Tibial nerve (tissue), 4 donors: ENCODE data around the gene CCDC186. TPM values are rescaled to one million over a fixed set of nuclear protein-coding genes. Genes with fewer than 3 reads are reported as not detected.

Experiments used
- DNase-seq, 2 donors: peaks; one replicate each; pipeline ENCODE4 v3.0.0-alpha.2; 2019; ENCODE audit warnings: low spot score in 2 of 2
- H3K27ac ChIP-seq, 4 donors: fragments of 200-600 bp; sonication (generic) in 3 of 4; one replicate each; pipeline ENCODE4 v1.5.1; 2017 to 2019; ENCODE audit warnings: mild to moderate bottlenecking in 1 of 4
- H3K27me3 ChIP-seq, 2 donors: fragments of 200-600 bp; sonication (generic) in 1 of 2; one replicate each; pipeline versions ENCODE4 v1.5.1 to v1.6.0; 2017 to 2019
- H3K36me3 ChIP-seq, 3 donors: fragments of 200-600 bp; sonication (generic); one replicate each; pipeline ENCODE4 v1.5.1; 2018 to 2019
- H3K4me1 ChIP-seq, 4 donors: fragments of 200-600 bp; sonication (generic) in 3 of 4; one replicate each; pipeline ENCODE4 v1.5.1; 2017 to 2019
- H3K4me3 ChIP-seq, 4 donors: fragments of 200-600 bp; sonication (generic) in 3 of 4; one replicate each; pipeline ENCODE4 v1.5.1; 2017 to 2019; ENCODE audit warnings: mild to moderate bottlenecking in 1 of 4, moderate library complexity in 1 of 4
- H3K9me3 ChIP-seq, 4 donors: fragments of 200-600 bp; sonication (generic) in 3 of 4; one replicate each; pipeline ENCODE4 v1.5.1; 2017 to 2019
- CTCF ChIP-seq, 5 experiments: fragments of 200-600 bp in 3 of 5; fragments of 450-650 bp in 2 of 5; sonication (generic) in 3 of 5; IDR thresholded peaks; one replicate each; pipeline ENCODE4 v1.5.1; 2016 to 2019; ENCODE audit warnings: antibody characterized with exemption in 5 of 5, mild to moderate bottlenecking in 3 of 5, moderate library complexity in 2 of 5
- EP300 ChIP-seq, 2 donors: sonication (generic); formaldehyde crosslinking; IDR thresholded peaks; one replicate each; pipeline ENCODE4 v1.6.1; 2017; ENCODE audit warnings: antibody characterized with exemption in 2 of 2, mild to moderate bottlenecking in 1 of 2
- POLR2A ChIP-seq, 2 donors: fragments of 450-650 bp; IDR thresholded peaks; one replicate each; pipeline ENCODE4 v1.6.1; 2017; ENCODE audit warnings: antibody characterized with exemption in 2 of 2, mild to moderate bottlenecking in 2 of 2, moderate library complexity in 2 of 2
- WGBS, 2 donors: methylation state at CpG; one replicate each; pipeline ENCODE4 v1.1.5; 2018; 5-methylcytosine and 5-hydroxymethylcytosine counted together
- total RNA-seq, 4 donors: library from RNA; depleted of rRNA; stranded (reverse); fragments of >200 nt; gene quantifications; one replicate each; pipeline ENCODE4 v1.1.0, GENCODE V29; 2016

CCDC186 gene
- total RNA-seq, 4 donors from 2014 or later, result 11.6 to 18.0 (median 14.4) TPM

GRCh38 chr10:114110174-114110972 is 63.6 kb downstream of the CCDC186 start:
- no peaks in the 10 kb centered on the region for H3K36me3 ChIP-seq
- 73 to 78% methylated on average over 5 of the region's 5 CpGs for WGBS, 2 donors

GRCh38 chr10:114103284-114103683 is 70.7 kb downstream of the CCDC186 start:
- H3K4me1 ChIP-seq, result peaks cover 0 to 23% (median 8%) of the 10 kb centered on the region in 4 donors
- no peak for DNase-seq
- no peaks in the 10 kb centered on the region for H3K36me3 ChIP-seq
- no peaks in the 10 kb centered on the region for H3K9me3 ChIP-seq
- H3K27me3 ChIP-seq, result peaks cover 0 to 14% of the 10 kb centered on the region in 2 donors
- H3K27ac ChIP-seq, result no peak overlapping the region
- WGBS, 2 donors, result 14% methylated on average over 6 of the region's 6 CpGs
- no peak for TF ChIP-seq POLR2A (IDR thresholded peaks at IDR 0.05)
- TF ChIP-seq CTCF (IDR thresholded peaks at IDR 0.05), result peak; percentile 31 to 64 (median 53)
- no peak overlapping the region for H3K4me3 ChIP-seq

More at GRCh38 chr10:114110174-114110972, 63.6 kb downstream of the CCDC186 start:
- Histone ChIP-seq H3K4me3 (no peak overlapping the region), H3K9me3 (no peaks in the 10 kb centered on the region), H3K27me3 (no peaks in the 10 kb centered on the region), H3K27ac (no peak overlapping the region), H3K4me1 (no peaks in the 10 kb centered on the region)
- no peak for DNase-seq
- TF ChIP-seq EP300 (IDR thresholded peaks at IDR 0.05) (no peak), POLR2A (IDR thresholded peaks at IDR 0.05) (no peak), CTCF (IDR thresholded peaks at IDR 0.05) (no peak)

- Histone ChIP-seq H3K27me3 (peaks cover 0 to 14% of the 10 kb centered on the region in 2 donors), H3K4me3 (no peak overlapping the region), H3K9me3 (no peaks in the 10 kb centered on the region), H3K4me1 (peaks cover 0 to 23% (median 8%) of the 10 kb centered on the region in 4 donors), H3K36me3 (no peaks in the 10 kb centered on the region), H3K27ac (no peak overlapping the region)
- TF ChIP-seq CTCF (IDR thresholded peaks at IDR 0.05) (no peak), EP300 (IDR thresholded peaks at IDR 0.05) (no peak), POLR2A (IDR thresholded peaks at IDR 0.05) (no peak)
- DNase-seq, result no peak
- 64 to 66% methylated on average over 2 of the region's 2 CpGs for WGBS, 2 donors
These were observed 71.7 kb downstream of the CCDC186 start for GRCh38 chr10:114102256-114102655.

- 11 to 14% methylated on average over 34 to 47 of the region's 47 CpGs for WGBS, 2 donors
- Histone ChIP-seq H3K27ac (no peak overlapping the region), H3K36me3 (no peaks in the 10 kb centered on the region), H3K9me3 (no peaks in the 10 kb centered on the region), H3K4me1 (peaks cover 0 to 28% (median 10%) of the 10 kb centered on the region in 4 donors), H3K4me3 (peak overlapping the region; percentile 21 to 51 (median 32)), H3K27me3 (peaks cover 0 to 14% of the 10 kb centered on the region in 2 donors)
- TF ChIP-seq EP300 (IDR thresholded peaks at IDR 0.05) (no peak), POLR2A (IDR thresholded peaks at IDR 0.05) (no peak), CTCF (IDR thresholded peaks at IDR 0.05) (no peak)
- no peak for DNase-seq
These were observed 72.9 kb downstream of the CCDC186 start for GRCh38 chr10:114100848-114101741.
